Fibroblast of the aortic adventitia (primary cell): ENCODE data around the gene BTNL2. TPM values are rescaled to one million over a fixed set of nuclear protein-coding genes. Genes with fewer than 3 reads are reported as not detected.
A peak's percentile ranks its signal among the peaks of the same experiment; 100 is the strongest.

Experiments
- DNase-seq: peaks from one replicate; pipeline ENCODE4 v3.0.0-alpha.2; 2010; ENCODE audit warnings: low read depth
- H3K4me3 ChIP-seq: 2 replicates; pipeline ENCODE4 v1.5.1; 2011; ENCODE audit warnings: low read depth, mild to moderate bottlenecking, control low read depth, low read length, moderate library complexity
- CTCF ChIP-seq: IDR thresholded peaks from 2 replicates; pipeline ENCODE4 v1.5.1; 2011; ENCODE audit warnings: mild to moderate bottlenecking, low read length, control low read depth, inconsistent platforms; ENCODE audit not compliant: insufficient read depth
- total RNA-seq: library from RNA; depleted of rRNA; stranded (reverse); fragments of >200 nt; gene quantifications from 2 replicates; pipeline ENCODE4 v1.2.3, GENCODE V29; 2012; ENCODE audit warnings: low replicate concordance

Gene BTNL2
- total RNA-seq, 1 donor: not detected

GRCh38 chr6:32405656-32406055 lies 1.3 kb downstream of the BTNL2 start:
- no peak for TF ChIP-seq CTCF
- H3K4me3 ChIP-seq: no peak overlapping the region
- no peak for DNase-seq

GRCh38 chr6:32402812-32403211 lies 4.2 kb downstream of the BTNL2 start:
- TF ChIP-seq CTCF: no peak
- no peak for DNase-seq

GRCh38 chr6:32401284-32401963 lies 5.6 kb downstream of the BTNL2 start:
- no peak overlapping the region for H3K4me3 ChIP-seq
- DNase-seq: no peak
- no peak for TF ChIP-seq CTCF

More at GRCh38 chr6:32402812-32403211, 4.2 kb downstream of the BTNL2 start:
- no peak overlapping the region for H3K4me3 ChIP-seq

- no peak overlapping the region for H3K4me3 ChIP-seq
- no peak for DNase-seq
- TF ChIP-seq CTCF: no peak
These were observed 9.6 kb downstream of the BTNL2 start for GRCh38 chr6:32397252-32397920.

GRCh38 chr6:32396028-32396427 lies 11.0 kb downstream of the BTNL2 start:
- no peak overlapping the region for H3K4me3 ChIP-seq
- no peak for TF ChIP-seq CTCF
- DNase-seq: no peak

GRCh38 chr6:32393665-32394420 lies 13.1 kb downstream of the BTNL2 start:
- no peak for TF ChIP-seq CTCF
- peak; percentile 9 for DNase-seq

More at GRCh38 chr6:32393665-32394420, 13.1 kb downstream of the BTNL2 start:
- no peak overlapping the region for H3K4me3 ChIP-seq
